Stimulated activated CD4-positive, alpha-beta T cell treated with anti-CD3 and anti-CD28 coated beads, Interleukin-15, amount 100 ng/mL, for 1 hour (primary cell): Measurements from ENCODE around the gene MGMT.

Experiments used
- DNase-seq, 2 donors: peaks; one replicate each; pipeline ENCODE4 v3.0.0-alpha.2; 2020; ENCODE audit warnings: low read depth in 1 of 2, low spot score in 1 of 2

MGMT gene

GRCh38 chr10:129679207-129679606 is 212.2 kb downstream of the MGMT start:
- DNase-seq = no peak

GRCh38 chr10:129680661-129681344 is 213.8 kb downstream of the MGMT start:
- no peak for DNase-seq

DNA sequence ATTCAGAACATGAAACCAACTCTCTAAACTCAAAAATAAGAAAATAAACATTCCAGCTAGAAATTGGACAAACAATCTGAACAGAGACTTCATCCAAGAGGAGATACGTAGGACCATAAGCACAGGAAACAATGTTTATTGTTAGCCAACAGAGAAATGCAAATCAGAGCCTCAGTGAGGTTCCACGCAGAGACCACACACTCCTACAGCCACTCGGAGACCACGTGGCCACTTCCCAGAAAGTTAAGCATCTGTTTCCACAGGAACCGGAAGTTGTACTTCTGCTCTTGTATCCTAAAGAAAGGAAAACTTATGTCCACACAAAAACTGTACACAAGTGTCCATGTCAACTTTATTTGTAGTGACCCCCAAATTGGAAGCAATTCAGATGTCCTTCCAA is 214.8 kb downstream of the MGMT start:
- no peak for DNase-seq

GRCh38 chr10:129683519-129683918 is 216.5 kb downstream of the MGMT start:
- no peak for DNase-seq

DNA sequence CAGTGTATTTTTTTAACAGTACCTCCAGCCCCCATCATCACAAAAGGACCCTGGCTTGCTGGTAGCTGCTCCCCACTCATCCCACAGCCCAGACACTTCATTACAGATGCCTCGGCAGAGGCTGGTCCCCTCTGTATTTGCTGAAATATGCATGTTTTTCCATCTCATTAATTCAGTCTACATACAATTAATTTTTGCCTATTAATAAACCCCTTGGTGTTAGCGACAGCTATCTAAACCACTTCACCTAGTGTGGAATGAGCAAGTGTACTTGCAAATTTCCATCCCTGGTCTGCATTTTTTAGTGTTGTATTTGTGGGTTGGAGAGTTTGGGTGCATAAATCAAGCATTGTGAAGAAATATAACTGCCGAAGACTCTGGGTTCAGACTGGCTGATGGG is 216.9 kb downstream of the MGMT start:
- no peak for DNase-seq

GRCh38 chr10:129685271-129685670 is 218.2 kb downstream of the MGMT start:
- no peak for DNase-seq

- no peak for DNase-seq
These were observed 222.6 kb downstream of the MGMT start for GRCh38 chr10:129689671-129690071.

GRCh38 chr10:129690248-129691070 is 223.4 kb downstream of the MGMT start:
- DNase-seq = no peak

GRCh38 chr10:129692695-129693094 is 225.7 kb downstream of the MGMT start:
- DNase-seq = no peak

DNA sequence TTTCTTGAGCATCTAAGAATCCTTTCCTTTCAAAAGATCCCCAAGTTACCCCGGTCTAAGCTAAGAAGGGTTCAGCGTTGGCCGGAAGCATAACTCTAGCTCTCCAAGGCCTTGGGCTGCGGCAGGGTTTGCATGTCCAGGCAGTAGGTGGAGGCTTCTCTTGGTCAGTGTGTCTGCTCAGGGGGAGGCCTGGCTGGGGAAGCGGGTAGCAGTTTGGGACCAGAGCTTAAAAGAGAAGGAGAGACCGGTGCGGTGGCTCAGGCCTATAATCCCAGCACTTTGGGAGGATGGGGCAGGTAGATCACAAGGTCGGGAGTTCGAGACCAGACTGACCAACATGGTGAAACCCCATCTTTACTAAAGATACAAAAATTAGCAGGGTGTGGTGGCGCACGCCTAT is 226.3 kb downstream of the MGMT start:
- DNase-seq = no peak

GRCh38 chr10:129694184-129694583 is 227.1 kb downstream of the MGMT start:
- no peak for DNase-seq

GRCh38 chr10:129694691-129695243 is 227.7 kb downstream of the MGMT start:
- no peak for DNase-seq

- no peak for DNase-seq
These were observed 228.6 kb downstream of the MGMT start for GRCh38 chr10:129695671-129696070.

GRCh38 chr10:129696636-129697035 is 229.6 kb downstream of the MGMT start:
- DNase-seq = no peak

GRCh38 chr10:129697463-129698247 is 230.6 kb downstream of the MGMT start:
- DNase-seq = no peak

- no peak for DNase-seq
These were observed 232.8 kb downstream of the MGMT start for GRCh38 chr10:129699722-129700340.

DNA sequence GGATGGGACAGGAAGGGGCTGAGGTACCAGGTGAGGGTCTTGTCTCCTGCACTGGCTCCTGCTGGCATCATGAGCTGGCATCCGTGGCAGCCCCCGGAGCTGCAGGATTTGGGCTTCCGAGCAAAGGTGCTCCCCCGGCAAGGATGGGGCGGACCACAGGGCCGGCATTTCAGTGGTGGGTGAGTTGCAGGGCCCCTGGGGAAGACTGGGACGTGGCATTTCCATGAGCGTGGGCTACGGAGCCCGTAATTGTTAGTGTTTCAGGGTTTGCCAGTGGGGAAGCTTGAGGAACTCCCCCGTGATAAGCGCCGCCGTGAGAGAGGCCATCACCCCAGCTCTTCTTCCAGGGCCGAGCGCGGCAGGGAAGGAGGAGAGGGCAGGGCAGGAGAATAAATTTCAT is 235.6 kb downstream of the MGMT start:
- no peak for DNase-seq

DNA sequence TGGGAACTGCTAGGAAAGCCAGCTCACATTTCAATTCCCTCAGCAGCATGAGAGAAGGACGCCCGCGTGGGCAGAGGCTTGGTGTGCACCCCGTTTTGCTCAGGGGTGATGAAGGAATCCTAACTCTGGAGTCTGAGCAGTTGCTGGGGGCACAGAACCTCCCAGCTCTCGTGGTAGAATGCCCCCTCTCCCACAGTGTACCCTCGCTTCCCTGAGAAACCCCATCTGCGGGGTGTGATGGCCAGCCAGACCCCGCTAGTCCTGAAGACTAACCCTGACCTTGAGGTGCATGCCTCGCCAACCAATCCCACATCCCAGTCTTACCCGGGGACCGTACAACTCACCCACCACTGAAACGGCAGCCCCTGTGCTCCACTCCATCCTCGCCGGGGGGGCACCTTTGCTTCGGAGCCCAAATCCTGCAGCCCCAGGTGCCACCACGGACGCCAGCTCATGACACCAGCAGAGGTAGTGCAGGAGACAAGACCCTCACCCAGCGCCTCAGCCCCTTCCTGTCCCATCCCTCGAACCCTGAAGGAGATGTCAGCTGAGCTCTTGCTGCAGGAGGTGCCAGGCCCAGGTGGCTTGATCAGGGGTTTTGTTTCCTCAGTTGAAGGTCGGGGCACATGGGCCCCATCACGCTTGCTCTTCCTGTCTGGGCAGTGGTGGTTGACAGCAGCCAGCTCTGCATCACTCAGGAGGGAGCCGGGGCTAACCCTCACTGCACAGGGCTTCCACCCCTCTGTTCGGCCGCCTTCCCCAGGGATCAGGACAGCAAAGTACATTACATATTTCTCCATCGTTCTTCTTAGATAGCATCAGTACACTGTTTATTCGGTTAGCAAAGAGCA is 236.5 kb downstream of the MGMT start:
- no peak for DNase-seq

GRCh38 chr10:129704225-129704624 is 237.2 kb downstream of the MGMT start:
- DNase-seq = no peak
